Hematopoietic multipotent progenitor cell (in vitro differentiated cells): ENCODE measurements around the gene EMILIN1. TPM values are rescaled to one million over a fixed set of nuclear protein-coding genes. Genes with fewer than 3 reads are reported as not detected.

Experiments used
- DNase-seq, 3 donors: peaks; one replicate each; pipeline ENCODE4 v3.0.0-alpha.2; 2011 to 2015; ENCODE audit warnings: low read depth in 2 of 3, low spot score in 2 of 3
- total RNA-seq: library from RNA; depleted of rRNA; stranded (reverse); fragments of >200 nt; gene quantifications from one replicate; pipeline ENCODE4 v1.2.3, GENCODE V29; 2012

EMILIN1 gene
- total RNA-seq, 1 donor = 31.2 TPM

- no peak for DNase-seq
These were observed 1.1 kb downstream of the EMILIN1 start for GRCh38 chr2:27079233-27080139.

GRCh38 chr2:27080140-27080469 is 1.7 kb downstream of the EMILIN1 start:
- no peak for DNase-seq

- no peak for DNase-seq
These were observed 2.2 kb downstream of the EMILIN1 start for GRCh38 chr2:27080603-27080936.

GRCh38 chr2:27081984-27082772 is 3.8 kb downstream of the EMILIN1 start:
- DNase-seq = no peak

GRCh38 chr2:27082773-27083409 is 4.5 kb downstream of the EMILIN1 start:
- DNase-seq = no peak

- no peak for DNase-seq
These were observed 5.2 kb downstream of the EMILIN1 start for GRCh38 chr2:27083410-27084296.

GRCh38 chr2:27084297-27085061 is 6.1 kb downstream of the EMILIN1 start:
- no peak for DNase-seq

GRCh38 chr2:27085062-27085672 is 6.8 kb downstream of the EMILIN1 start:
- no peak for DNase-seq

GRCh38 chr2:27085673-27086089 is 7.3 kb downstream of the EMILIN1 start:
- DNase-seq = peak in 2 of 3 donors; percentile 39 to 46

- DNase-seq = peak; percentile 93 to 99 (median 95)
These were observed 7.8 kb downstream of the EMILIN1 start for GRCh38 chr2:27086090-27086723.

GRCh38 chr2:27086724-27087593 is 8.5 kb downstream of the EMILIN1 start, which contains the start of gene KHK:
Gene KHK, plus strand, starts transcription at chr2:27086772. Its CDS starts 488 bp downstream, at chr2:27087260.
- DNase-seq = no peak

GRCh38 chr2:27087823-27088410 is 9.5 kb downstream of the EMILIN1 start:
- DNase-seq = no peak

GRCh38 chr2:27088634-27089033 is 10.2 kb downstream of the EMILIN1 start:
- no peak for DNase-seq

- no peak for DNase-seq
These were observed 10.9 kb downstream of the EMILIN1 start for GRCh38 chr2:27089111-27089954.

GRCh38 chr2:27091746-27092695 is 13.6 kb downstream of the EMILIN1 start:
- DNase-seq = no peak
